ENCODE results near the gene PGM1.

Gene PGM1

DNA sequence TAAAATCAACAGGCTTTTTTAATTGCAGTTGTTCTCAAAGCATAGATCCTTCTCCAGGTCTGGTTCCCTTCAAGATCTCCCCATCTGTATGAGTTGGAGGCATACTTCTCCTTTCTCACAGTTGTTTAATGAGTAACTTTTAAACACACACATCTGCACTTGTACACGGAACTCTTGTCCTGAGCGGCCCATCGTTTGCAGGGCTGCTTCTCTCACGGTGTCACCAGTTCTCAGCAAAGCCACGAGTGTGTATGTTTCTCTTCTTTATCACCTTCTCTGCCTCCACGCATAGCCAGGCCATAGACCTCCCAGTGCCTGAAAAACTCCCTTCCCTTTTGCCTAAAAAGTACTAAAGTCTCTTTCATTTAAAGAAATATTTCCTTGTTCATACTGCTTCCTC lies 111.9 kb downstream of the PGM1 start:
- DNase-seq, result no peak

DNA sequence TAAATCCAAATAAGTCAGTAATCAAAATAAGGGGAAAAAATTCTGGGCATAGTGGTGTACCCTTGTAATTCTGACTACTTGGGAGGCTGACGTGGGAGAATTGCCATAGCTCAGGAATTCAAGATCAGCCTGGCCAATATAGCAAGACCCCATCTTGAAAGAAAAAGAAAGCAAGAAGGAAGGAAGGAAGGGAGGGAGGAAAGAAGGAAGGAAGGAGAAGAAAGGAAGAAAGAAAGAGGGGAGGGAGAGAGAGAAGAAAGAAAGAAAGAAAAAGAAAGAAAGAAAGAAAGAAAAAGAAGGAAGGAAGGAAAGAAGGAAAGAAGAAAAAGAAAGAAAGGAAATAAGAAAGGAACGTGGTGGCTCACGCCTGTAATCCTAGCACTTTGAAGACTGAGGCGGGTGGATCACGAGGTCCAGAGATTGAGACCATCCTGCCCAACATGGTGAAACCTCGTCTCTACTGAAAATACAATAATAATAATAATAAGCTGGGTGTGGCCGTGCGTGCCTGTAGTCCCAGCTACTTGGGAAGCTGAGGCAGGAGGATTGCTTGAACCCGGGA lies 116.1 kb downstream of the PGM1 start:
- no peak for DNase-seq
